Fibroblast of skin of abdomen (primary cell): ENCODE results near the gene MYOZ2.

Source experiments
- DNase-seq: peaks from one replicate; pipeline ENCODE4 v3.0.0-alpha.2; 2013

Gene MYOZ2

GRCh38 chr4:119197772-119198212 is 62.2 kb downstream of the MYOZ2 start:
- DNase-seq, result no peak

DNA sequence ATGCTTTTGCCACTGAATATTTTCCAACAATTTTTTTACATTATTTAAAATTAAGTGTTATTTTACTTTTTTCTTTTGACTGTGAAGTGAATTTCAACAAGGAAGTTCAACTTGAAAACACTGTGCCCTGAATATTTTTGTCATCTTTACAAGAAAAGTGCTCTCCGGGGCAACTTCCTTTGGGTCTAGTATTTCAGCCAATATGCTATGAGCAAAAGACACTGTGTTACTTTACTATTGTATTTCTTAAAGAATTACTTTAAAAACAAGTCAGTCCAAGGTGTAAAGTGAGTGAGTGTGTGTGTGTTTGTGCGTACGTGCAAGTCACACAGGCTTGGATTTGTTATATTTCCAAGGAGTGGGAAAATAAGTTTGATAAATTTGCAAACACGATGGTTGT is 69.3 kb downstream of the MYOZ2 start:
- DNase-seq, result no peak

GRCh38 chr4:119205690-119206089 is 70.1 kb downstream of the MYOZ2 start:
- no peak for DNase-seq

DNA sequence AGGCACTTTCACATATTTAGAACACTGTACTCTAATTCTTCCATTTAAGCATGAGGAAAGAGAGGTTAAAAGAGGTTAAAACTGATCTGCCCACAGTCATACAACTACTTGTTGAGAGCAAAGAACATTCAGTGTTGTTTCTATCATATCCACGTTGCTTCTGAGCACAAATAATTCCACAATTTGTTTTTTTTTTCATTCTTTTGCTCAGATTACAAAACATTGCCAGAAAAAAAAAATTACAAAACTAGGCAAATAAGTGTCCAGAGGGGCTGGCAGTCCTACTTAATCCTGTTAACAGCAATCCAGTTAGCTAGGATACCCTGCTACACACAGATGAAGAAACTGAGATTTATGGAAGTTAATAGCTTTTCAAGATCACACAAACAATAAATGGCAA is 70.5 kb downstream of the MYOZ2 start:
- DNase-seq, result no peak

DNA sequence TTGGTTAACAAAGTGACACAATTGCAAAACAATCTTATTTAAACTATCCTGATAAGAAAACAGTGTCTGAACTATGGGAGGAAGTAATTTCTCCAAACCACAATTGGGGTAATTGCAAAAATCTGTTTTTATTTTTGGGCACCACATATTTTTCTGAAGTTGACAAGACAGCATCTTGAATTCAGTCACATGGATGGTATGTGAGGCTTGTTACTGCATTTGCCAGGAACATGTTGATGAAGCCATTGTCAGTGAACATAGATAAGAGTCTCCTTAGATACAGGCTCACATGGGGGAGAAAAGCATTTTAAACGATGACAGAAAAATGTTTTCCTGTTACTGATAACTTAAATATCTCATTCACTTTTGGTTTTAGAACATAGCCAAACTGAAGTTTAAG is 71.4 kb downstream of the MYOZ2 start:
- peak; percentile 70 for DNase-seq

GRCh38 chr4:119209077-119209476 is 73.4 kb downstream of the MYOZ2 start:
- peak; percentile 95 for DNase-seq

- no peak for DNase-seq
Observed at GRCh38 chr4:119209586-119209985, 74.0 kb downstream of the MYOZ2 start.

DNA sequence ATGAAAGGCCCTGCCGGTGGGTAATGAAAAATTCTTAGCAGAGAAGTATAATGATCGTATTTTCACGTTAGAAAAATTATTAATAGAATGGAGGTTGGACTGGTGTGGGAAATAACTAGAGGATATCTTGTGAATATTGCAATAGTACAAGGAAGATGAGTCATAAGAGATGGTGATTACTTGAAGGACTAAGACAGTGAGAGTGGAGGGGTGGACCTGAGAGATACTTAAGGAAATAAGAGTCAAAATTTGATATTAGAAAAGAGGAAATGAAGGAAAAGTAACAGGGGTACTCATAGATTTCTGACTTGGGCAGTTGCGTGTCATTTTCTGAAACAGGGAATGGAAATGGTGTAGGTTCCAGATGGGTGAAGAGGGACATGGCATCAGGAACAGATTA is 75.1 kb downstream of the MYOZ2 start:
- DNase-seq, result no peak

DNA sequence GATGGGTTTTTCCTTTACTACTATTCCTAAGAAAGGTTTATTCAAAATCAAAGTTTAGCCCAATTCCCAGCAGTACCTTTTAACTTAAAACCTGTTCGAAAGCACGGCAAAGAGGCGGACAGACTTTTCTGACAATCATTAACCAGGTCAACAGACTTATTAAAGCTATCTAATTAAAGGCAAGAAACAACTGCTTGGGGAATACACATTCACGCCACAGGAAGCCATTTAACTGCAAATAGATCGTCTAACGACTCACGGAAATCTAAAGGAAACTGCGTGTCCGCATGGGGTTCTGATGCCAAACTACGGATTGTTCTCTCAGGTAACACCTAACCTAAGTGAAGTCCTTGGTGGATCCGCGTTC is 76.2 kb downstream of the MYOZ2 start:
- no peak for DNase-seq

DNA sequence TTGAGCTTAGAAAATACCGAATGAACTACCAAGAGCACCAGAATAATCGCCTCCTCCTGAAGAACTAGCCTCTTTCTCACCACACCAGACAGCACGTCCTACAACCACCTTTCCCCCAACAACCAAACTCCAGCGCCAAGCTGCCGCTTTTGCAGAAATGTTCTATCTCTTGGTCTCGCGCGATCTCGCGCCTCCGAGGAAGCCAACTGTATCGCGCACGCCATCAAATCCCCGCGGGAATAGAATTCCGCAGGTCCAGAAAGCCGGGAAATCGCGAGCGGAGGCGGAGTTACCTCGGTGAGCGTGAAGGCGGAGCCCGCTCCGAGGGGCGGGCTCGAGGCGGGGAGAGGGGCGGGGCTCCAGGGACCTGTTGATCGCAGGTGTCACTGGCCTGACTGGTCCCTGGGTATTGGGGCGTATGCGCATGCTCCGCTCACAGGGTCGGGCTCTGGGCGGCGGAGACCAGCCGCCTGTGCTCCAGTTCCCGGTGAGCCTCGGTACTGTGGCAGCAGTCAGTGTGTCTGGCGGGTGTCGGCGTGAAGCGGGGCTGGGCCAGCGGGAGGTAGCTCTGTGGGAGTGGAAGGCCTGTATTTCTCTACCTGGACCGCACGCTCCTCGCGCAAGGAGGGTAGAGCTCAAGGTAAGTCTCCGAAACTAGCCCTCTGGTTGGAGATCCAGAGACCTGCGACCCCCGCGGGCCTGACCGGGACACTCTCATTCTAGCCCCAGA is 76.8 kb downstream of the MYOZ2 start, which contains the start of gene USP53:
USP53 (plus strand) TSS at position 480 of the 730 bp plus-strand sequence. CDS start 27,047 bp downstream, outside the sequence.
- DNase-seq, result peak; percentile 98

GRCh38 chr4:119212964-119213606 is 77.5 kb downstream of the MYOZ2 start:
- peak; percentile 89 for DNase-seq

GRCh38 chr4:119218093-119218492 is 82.5 kb downstream of the MYOZ2 start:
- DNase-seq, result no peak

- no peak for DNase-seq
Observed at GRCh38 chr4:119221412-119221811, 85.8 kb downstream of the MYOZ2 start.

DNA sequence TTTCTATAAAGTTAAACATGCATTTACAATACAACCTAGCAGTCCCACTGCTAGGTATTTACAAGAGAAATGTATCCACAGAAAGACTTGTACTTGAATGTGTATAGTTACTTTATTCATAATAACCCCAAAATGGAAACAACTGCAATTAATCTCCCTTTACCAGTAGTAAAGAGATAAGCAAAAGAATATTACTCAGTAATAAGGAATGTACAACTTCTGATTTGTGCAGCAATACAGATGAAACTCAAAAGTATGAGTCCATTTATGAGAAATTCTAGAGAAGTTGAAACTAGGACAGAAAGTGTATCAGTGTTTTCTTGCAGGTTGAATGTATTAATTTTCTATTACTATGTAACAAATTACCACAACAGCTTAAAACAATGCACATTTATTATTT is 92.1 kb downstream of the MYOZ2 start:
- DNase-seq, result peak; percentile 23

- DNase-seq, result no peak
Observed at GRCh38 chr4:119228406-119228805, 92.8 kb downstream of the MYOZ2 start.

- DNase-seq, result no peak
Observed at GRCh38 chr4:119229908-119230687, 94.5 kb downstream of the MYOZ2 start.

GRCh38 chr4:119231491-119231890 is 95.9 kb downstream of the MYOZ2 start:
- no peak for DNase-seq

DNA sequence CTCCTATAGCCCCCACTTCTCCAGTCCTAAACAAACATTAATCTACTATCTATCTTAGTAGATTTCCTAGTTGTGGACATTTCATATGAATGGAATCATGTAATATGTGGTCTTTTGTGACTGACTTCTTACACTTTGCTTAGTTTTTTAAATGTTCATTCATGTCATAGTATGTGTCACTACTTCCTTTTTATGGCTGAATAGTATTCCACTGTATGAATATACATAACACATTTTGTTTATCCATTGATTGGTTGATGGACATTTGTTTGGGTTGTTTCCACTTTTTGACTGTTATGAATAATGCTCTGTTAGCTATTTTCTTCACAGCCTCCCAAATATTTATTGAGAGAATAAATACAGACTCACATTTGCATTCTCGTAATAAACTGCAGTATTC is 96.7 kb downstream of the MYOZ2 start:
- no peak for DNase-seq

GRCh38 chr4:119233191-119233590 is 97.6 kb downstream of the MYOZ2 start:
- no peak for DNase-seq

DNA sequence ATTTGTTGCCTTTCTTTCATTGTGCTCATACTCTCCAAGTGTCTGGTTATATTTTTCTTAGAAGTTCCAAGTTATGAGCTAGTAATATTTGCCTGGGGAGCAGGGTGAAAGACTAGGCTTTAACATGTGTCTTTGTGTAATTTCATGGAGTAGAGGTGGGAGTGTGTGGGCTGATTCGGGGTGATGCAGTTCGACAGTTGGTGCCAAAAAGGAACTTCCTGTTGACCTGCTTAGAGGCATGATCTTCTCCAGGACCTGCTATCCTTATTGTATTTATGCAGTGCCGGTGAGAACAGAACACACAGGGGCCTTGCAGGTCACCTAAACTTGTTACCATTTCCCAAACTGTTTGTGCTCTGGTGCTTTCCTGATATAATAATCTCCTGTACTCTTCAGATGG is 98.1 kb downstream of the MYOZ2 start:
- no peak for DNase-seq

DNA sequence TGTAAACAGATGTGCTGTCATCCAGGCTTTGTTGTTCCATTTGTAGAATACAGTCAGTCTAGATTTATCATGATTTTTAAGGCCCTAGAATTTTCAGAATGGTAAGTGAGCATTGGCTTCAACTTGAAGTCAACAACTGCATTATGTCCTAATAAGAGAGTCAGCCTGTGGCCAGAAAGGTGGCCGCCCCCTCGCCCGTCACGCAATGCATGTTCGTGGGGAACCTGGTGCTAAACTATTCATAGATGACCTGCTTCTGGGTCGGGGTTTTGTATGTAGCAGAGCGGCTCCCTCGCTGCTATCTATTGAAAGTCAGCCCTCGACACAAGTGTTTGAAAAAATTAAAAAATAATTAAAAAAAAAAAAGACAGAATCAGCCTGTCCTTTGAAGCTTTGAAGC is 101.6 kb downstream of the MYOZ2 start:
- DNase-seq, result no peak
